Transverse colon (tissue), 3 donors: ENCODE data around the gene SEC31B.

Experiments used
- CTCF ChIP-seq, 5 experiments: fragments of 200-600 bp in 3 of 5; fragments of 450-650 bp in 2 of 5; sonication (generic) in 3 of 5; IDR thresholded peaks; 1 replicate in 2 of 5; 2 replicates in 3 of 5; pipeline ENCODE4 v1.5.1; 2016 to 2017; ENCODE audit warnings: antibody characterized with exemption in 5 of 5, inconsistent platforms in 3 of 5, mild to moderate bottlenecking in 2 of 5, moderate library complexity in 1 of 5
- EP300 ChIP-seq: sonication (generic); formaldehyde crosslinking; IDR thresholded peaks from one replicate; pipeline ENCODE4 v1.6.1; 2017; ENCODE audit warnings: antibody characterized with exemption, low read depth

GRCh38 chr10:100565206-100565985 lies 45.7 kb upstream of the SEC31B start:
- TF ChIP-seq CTCF (IDR thresholded peaks at IDR 0.05) (no peak), EP300 (no peak)
